Measurements from ENCODE around the gene SEMA4G. TPM values are rescaled to one million over a fixed set of nuclear protein-coding genes. Genes with fewer than 3 reads are reported as not detected.
"Not testable (repeated sequence)": the region's sequence is repeated elsewhere in the genome, so short reads cannot be mapped to it uniquely, and the experiment has no call there.

SEMA4G gene
- total RNA-seq, 2 donors from 2014 or later, result 2.4 to 2.7 TPM

DNA sequence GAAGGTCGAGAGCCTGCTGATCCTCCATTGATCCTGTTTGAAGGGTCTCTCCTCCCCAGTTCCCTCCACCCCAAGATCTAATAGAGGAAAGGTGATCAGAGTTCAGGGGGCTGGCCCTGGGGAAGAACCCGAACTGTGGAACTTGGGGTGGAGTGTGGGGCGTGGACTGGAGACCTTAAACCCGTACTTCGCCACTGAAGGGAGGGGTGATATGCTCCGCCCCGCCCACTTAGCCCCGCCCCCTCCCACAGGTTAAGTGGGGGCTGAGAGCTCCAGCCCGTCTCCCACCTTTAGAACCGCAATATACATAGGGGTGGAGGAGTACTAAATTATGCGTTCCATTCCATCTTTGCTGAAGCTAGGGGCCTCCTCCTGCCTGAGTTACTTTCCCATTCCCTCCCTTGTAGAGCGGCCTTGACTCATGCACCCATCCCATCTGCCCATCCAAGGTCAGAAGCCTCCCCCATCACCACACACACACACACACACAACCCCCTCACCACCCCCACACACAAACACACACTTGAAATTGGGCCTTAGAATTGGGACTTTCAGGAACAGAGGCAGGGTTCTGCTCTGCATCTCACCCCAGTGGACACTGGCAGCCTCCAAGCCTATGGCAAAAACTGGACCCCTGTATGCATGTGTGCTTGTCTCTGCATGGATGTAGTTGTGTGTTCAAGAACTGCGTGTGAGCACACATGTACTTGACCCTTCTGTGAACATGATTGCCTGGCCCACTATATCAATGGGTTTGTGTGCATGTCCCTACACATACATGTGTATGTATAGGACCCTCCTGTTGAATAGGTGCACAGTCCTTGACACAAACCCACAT, 991 bp downstream of the SEMA4G start:
- ATAC-seq (peak; percentile 21 to 40), DNase-seq (no peak)
- intact Hi-C loops (cut with DNase I), result no loop called here

DNA sequence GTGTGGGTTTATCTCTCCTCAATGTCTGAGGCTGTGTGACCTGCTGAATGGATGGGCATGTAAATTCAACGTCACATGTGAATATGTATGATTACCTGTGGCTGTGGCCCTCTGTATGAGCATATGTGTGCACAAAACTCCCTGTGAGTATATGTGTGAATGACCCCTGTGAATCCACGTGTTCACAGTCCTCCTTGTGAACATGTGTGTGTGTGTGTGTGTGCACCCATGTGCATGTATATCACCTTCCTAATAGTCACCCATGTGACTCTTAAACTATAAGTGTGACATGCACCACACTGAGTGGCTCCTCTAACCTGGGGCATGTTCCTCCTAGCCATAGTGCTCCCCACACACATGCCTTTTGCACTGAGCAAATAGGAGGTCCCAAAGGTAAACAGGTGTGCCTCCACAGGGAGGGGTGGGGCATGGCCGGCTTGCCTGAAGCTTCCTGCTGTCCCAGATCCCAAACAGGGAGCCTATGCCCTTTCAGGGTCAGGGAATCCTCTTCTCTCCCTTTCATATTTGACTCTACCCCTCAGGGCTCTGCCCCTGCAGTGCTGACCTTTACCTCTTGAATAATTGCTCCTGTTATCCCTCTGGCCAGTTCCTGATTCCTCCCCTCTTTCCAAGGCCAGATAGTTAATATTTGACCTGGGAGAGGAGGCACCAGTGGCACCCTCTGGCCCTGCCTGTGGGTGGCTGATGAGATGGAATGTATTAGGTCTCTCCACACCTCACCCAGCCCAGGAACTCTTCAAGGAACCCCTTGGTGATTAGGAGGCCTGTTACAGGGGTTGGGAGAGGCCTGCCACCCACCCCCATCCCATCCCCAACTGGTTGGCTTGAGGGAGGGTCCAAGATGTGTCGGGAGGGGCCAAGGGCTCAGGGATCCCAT, 1.9 kb downstream of the SEMA4G start:
- intact Hi-C loops (cut with DNase I), result no loop called here
- no peak for ATAC-seq
- no peak for DNase-seq

DNA sequence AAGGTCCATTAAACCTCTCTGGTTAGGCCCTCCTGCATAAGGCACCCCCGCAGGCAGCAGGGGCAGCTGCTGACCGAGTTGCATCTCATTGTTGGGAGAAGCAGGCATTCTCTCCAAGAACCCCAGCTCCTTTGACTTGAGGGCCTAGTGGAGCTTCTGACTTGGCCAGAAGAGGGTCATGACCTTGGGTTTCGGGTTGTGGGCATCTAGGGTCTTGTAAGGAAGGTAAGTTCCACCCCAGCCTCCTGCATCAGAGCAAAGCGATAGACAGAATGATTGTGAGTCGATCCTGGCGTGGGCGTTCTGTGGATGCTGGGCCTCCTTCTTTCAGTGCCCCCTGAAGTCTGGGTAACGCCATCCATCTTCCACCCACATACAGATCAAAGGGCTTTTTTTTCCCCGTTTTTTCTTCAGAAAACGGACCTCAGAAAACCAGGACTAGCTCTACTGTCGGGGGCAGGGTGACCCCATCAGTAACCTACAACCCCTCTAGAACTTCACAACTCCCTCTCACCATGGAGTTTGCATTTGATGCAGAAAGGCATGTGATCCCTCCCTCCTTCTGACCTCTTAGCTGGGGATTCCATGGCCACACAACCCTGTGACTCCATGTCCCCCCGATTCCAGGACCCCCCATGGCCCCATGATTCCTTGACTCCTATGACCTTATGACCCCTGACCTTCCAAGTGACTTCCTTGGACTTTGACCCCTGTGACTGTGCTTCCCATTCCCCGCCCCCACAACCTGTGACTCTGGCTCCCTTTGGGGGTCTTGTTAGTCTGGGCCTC, 3.0 kb downstream of the SEMA4G start:
- DNase-seq (no peak), ATAC-seq (no peak)
- intact Hi-C loops (cut with DNase I), result no loop called here

DNA sequence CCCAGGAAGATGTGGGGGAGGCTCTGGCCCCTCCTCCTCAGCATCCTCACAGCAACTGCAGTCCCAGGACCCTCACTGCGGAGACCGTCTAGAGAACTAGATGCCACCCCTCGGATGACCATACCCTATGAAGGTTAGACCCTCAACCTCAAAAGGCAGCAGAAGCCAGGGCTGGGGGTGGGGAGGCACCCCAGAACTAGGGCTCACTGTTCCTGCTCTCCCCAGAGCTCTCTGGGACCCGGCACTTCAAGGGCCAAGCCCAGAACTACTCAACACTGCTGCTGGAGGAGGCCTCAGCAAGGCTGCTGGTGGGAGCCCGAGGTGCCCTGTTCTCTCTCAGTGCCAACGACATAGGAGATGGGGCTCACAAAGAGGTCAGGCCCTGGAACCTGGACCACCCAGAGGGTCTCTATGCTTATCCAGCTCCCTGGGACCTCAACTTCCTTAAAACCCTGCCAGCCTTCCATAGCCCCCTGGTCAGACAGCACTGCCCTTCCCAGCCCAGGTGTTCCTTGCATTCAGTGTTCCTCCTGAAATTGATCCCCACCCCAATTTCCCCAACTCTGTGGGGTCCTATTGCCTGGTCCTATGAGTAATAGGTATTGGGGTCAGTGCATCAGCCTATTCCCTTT, 3.7 kb downstream of the SEMA4G start:
- intact Hi-C loops (cut with DNase I), result no loop called here

DNA sequence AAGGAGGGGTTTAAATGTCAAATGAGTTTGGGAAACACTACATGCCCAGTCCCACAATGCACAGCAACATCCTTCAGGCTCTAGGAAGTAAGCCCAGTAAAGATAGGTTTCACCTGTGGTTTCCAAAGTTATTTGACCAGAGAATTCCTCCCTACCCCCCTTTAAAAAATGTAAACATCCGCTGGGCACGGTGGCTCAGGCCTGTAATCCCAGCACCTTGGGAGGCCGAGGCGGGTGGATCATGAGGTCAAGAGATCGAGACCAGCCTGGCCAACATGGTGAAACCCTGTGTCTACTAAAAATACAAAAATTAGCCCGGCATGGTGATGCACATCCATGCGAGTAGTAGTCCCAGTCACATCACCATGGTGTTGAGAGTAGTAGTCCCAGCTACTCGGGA, 6.1 kb downstream of the SEMA4G start:
- intact Hi-C loops (cut with DNase I); ATAC-seq; DNase-seq: not testable (repeated sequence)

More for the DNA sequence above, 3.7 kb downstream of the SEMA4G start:
- DNase-seq (no peak), ATAC-seq (no peak)

DNA sequence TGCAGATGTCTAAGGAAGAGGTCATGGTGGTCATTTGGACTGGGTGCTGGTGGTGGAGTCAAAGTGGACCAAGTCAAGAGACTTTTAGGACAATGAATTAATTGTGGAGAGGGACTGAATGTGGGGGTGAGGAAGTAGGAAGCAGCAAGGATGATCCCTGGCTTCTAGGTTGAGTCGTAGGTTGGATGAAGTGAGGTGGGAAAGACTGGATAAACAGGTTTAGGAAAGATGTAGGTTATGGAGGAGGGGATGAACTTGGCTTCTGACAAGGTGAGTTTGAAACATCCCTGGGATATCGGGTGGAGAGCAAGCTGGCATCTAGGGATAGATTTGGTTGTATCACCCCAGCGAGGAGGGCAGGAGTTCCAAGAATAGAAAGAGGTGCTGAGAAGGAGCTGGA, 7.6 kb downstream of the SEMA4G start:
- DNase-seq, result no peak
- intact Hi-C loops (cut with DNase I), result no loop called here
- no peak for ATAC-seq

DNA sequence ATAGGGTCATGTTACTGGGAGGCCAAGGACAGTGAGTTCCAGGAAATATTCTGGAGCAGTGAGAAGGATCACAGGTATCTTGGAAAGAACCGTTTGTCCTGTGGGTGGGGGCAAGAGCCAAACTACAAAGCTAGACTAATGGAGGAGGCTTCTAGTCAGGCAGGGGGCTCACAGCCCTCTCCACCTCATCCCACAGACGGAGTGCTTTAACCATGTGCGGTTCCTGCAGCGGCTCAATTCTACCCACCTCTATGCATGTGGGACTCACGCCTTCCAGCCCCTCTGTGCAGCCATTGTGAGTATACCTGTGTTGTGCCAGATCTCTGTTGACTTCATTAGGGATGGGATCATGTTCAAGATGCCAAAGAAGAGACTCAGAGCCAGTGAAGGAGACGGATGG, 8.1 kb downstream of the SEMA4G start:
- no peak for ATAC-seq
- no peak for DNase-seq
- intact Hi-C loops (cut with DNase I), result no loop called here

DNA sequence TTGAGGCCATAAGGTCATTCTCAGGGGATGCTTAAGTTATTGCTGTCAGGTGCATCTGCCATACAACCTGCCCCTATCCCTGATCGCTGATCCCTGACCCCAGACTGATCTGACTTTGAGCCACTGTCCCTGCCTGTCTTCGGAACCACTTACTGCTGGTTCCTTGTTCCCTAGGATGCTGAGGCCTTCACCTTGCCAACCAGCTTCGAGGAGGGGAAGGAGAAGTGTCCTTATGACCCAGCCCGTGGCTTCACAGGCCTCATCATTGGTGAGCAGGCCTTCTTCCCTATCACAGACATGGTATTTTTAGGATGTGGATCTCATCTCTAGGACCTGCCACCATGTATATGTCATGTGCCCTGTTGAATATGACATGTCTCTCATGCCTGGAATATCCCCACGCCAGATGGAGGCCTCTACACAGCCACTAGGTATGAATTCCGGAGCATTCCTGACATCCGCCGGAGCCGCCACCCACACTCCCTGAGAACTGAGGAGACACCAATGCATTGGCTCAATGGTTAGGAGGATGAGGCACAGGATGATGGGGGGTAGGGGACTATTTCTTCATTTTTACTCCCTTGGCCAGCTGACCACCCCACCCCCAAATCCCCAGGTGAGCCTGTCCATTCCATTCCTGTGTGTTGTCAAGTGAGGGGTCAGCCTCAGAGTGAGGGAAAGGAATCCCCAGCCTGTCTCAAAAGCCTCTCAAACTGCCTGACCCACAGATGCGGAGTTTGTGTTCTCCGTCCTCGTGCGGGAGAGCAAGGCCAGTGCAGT, 9.0 kb downstream of the SEMA4G start:
- intact Hi-C loops (cut with DNase I), result no loop called here
- ATAC-seq, result peak in 1 of 2 donors; percentile 15
- no peak for DNase-seq

DNA sequence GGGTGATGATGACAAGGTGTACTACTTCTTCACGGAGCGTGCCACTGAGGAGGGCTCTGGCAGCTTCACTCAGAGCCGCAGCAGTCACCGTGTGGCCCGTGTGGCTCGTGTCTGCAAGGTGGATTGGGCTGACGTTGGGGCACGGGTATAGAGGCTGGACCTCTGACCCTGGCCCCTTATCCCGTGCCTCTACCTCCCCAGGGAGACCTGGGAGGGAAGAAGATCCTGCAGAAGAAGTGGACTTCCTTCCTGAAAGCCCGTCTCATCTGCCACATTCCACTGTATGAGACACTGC, 9.5 kb downstream of the SEMA4G start:
- no peak for DNase-seq
- intact Hi-C loops (cut with DNase I), result no loop called here
- no peak for ATAC-seq

DNA sequence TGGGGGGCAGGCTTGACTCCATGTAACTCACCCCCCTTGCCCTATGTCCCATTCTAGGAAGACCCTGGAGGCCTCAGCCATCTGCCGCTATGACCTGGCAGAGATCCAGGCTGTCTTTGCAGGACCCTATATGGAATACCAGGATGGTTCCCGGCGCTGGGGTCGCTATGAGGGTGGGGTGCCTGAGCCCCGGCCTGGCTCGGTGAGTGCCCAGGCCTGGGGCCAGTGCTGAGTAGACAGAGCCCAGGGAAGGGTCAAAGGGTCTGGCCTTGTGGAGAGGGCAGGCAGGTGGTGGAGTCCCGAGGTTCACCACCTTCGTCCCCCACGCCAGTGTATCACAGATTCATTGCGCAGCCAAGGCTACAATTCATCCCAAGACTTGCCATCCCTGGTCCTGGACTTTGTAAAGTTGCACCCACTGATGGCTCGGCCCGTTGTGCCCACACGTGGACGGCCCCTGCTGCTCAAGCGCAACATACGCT, 10.5 kb downstream of the SEMA4G start:
- ATAC-seq (no peak), DNase-seq (no peak)
- intact Hi-C loops (cut with DNase I), result no loop called here

DNA sequence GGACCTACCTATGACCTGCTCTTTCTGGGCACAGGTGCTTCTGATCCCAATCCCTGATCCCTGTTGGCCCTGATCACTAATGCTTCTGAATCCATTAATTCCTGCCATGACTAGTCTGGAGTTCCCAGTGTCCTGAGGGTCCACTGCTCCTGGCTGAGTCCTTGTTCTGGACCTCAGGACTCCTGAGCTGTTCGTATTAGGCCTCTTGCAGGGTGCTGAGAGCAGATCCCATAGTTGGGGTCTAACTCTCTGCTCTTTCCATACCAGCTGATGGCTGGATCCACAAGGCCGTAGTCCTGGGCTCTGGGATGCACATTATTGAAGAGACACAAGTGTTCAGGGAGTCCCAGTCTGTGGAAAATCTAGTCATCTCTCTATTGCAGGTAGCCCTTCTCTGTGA, 11.0 kb downstream of the SEMA4G start:
- intact Hi-C loops (cut with DNase I), result no loop called here
- DNase-seq, result no peak
- no peak for ATAC-seq

DNA sequence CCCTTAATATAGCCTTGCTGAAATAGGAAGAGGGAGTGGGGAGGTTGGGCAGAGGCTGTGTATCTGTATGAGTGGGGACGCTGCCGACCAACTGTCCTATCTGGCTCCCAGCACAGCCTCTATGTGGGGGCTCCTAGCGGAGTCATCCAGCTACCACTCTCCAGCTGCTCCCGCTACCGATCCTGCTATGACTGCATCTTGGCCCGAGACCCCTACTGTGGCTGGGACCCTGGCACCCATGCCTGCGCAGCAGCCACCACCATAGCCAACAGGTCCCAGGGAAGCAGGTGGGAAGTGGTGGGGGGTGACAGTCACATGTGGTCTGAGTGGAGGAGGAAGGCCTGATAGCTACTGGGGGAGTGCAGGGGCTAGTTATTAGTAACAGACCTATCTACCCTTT, 11.4 kb downstream of the SEMA4G start:
- intact Hi-C loops (cut with DNase I), result no loop called here
- DNase-seq (no peak), ATAC-seq (no peak)

DNA sequence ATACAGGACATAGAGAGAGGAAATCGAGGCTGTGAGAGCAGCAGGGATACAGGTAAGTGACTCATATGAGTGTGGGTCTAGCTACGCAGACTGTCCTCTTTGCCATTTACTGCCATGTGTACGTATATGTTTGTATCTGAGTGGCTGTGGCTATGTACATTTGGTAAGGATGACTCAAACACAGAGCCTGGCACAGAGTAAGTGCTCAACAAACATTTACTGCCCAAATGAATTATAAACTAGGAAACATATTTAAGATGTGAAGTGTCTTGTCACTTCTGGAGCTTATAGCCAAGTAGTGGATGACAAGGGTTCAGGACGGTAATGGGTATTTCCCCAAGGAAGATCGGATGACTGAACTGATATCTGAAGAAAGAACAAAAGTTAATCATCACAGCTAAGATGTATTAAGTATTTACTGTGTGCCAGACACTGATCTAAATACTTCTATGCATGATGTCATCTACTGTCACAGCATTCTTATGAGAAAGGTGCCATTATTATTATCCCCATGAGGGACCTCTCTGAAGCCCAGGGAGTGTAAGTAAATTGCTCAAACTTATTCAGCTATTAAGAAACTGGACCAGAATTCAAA, 12.0 kb downstream of the SEMA4G start:
- intact Hi-C loops (cut with DNase I), result no loop called here
- ATAC-seq, result no peak

DNA sequence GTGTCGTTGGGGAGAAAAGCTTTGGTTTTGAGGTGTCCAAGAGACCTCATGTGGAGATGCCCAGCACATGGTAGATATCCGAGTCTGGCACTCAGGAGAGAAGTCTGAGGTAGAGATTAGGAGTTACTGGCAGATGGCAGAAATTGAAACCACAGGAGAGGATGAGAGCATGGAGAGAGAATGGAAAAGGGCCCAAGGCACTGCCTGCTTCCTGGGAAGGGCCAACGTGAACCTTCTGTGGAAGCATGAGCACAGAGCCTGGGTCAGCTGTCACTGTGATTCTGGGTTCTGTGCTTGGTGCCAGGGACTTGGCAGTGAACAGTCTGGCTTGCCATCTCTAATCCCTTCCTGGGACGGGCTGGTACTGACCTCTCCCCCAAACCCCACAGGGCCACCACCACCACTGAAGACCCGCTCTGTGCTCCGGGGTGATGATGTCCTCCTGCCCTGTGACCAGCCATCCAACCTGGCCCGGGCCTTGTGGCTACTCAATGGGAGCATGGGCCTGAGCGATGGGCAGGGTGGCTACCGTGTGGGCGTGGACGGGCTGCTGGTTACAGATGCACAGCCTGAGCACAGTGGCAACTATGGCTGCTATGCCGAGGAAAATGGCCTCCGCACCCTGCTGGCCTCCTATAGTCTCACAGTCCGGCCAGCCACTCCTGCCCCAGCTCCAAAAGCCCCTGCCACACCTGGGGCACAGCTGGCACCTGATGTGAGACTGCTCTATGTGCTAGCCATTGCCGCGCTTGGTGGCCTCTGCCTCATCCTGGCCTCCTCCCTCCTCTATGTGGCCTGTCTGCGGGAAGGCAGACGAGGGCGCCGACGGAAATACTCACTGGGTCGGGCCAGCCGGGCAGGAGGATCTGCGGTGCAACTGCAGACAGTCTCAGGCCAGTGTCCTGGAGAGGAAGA, 13.9 kb downstream of the SEMA4G start:
- DNase-seq (no peak), ATAC-seq (no peak)
- intact Hi-C loops (cut with DNase I), result no loop called here

More for the DNA sequence above, 12.0 kb downstream of the SEMA4G start:
- DNase-seq, result no peak

DNA sequence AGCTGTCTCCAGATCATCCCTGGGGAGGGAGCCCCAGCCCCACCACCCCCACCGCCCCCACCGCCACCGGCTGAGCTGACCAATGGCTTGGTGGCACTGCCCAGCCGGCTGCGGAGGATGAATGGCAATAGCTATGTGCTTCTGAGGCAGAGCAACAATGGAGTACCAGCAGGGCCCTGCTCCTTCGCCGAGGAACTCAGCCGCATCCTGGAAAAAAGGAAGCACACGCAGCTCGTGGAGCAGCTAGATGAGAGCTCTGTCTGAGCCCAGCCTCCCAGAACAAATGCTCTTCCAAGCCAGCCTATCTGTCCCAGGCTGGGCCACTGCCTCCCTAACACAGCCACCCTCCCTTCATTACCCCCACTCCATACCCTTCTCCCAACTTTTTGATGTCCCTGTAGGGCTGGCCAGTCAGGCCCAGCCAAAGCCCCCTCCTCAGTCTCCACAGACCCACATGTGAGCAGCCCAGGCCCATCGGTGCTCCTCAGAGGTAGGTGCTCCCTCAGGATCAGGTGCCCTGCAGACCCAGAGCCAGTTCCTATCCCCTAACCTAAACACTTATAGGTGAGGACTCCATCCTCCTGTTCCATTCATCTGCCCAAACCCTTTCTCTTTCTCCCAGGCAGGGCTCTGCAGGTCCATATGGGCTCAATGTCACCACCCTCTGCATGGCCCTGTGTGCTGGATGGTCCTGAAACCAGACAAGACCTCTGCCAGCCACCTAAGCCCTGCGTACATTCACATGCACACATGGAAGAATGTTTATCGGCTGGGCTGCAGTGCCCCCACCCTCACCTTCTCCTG, 14.8 kb downstream of the SEMA4G start:
- ATAC-seq (no peak), DNase-seq (no peak)
- intact Hi-C loops (cut with DNase I), result no loop called here

DNA sequence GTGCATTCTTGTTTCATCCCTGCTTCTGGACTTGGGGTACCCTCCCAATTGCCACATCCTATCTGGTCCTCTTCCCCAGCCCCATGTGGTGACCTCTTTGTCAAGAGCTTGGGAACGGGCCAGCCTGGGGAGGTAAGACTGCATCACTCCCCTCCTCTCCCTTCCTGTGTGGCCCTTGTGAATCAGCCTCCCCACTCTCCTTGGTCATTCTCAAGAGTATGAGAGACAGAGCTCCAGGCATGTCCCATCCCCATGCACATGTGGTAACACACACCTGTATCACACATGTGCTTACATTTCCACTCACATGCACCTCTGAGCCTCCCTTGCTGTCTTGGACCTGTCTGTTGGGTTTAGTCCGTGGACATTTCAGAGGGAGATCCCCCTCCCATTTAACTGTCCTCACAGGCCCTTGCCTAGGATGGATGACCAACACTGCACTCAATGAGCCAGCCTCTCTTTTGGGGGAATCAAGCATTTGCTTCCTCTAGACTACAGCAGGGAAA, 15.4 kb downstream of the SEMA4G start:
- ATAC-seq (no peak), DNase-seq (no peak)
- intact Hi-C loops (cut with DNase I), result no loop called here
